MCF 10A (cell line): ENCODE measurements around the gene SLC7A8. TPM values are rescaled to one million over a fixed set of nuclear protein-coding genes. Genes with fewer than 3 reads are reported as not detected.

ENCODE experiments used
- BruUV-seq: library from RNA; stranded (reverse); fragments of 400-500 nt; replicated peaks from 2 replicates; lab custom pipeline; 2021; lab: Mats Ljungman, UMichigan
- CTCF ChIA-PET: fragments of 300-600 bp; sonication (Branson Sonifier 250); formaldehyde crosslinking; extraction: SDS; loops from one replicate; lab custom pipeline; 2021; ENCODE audit warnings: antibody characterized with exemption, inconsistent platforms; lab: Yijun Ruan, JAX
- POLR2A ChIA-PET: fragments of 300-600, 350-650 bp; sonication (Branson Sonifier 250); formaldehyde crosslinking; extraction: SDS; loops from one replicate; lab custom pipeline; 2020; ENCODE audit warnings: antibody characterized with exemption, inconsistent platforms; lab: Yijun Ruan, JAX
- DNase-seq: peaks from one replicate; pipeline ENCODE4 v3.0.0-alpha.2; 2018; ENCODE audit not compliant: unreplicated experiment
- H3K27ac Mint-ChIP-seq: one replicate; pipeline ENCODE4 v1.8.0; 2022; ENCODE audit warnings: mild to moderate bottlenecking, low read depth, mixed read lengths; ENCODE audit not compliant: unreplicated experiment
- H3K27me3 Mint-ChIP-seq: one replicate; pipeline ENCODE4 v1.8.0; 2022; ENCODE audit warnings: mixed read lengths; ENCODE audit not compliant: insufficient read depth, unreplicated experiment
- H3K36me3 Mint-ChIP-seq: one replicate; pipeline ENCODE4 v1.8.0; 2022; ENCODE audit warnings: mild to moderate bottlenecking, moderate library complexity, mixed read lengths; ENCODE audit not compliant: insufficient read depth, unreplicated experiment
- H3K4me1 Mint-ChIP-seq: one replicate; pipeline ENCODE4 v1.8.0; 2022; ENCODE audit warnings: mixed read lengths; ENCODE audit not compliant: insufficient read depth, unreplicated experiment
- H3K4me3 Mint-ChIP-seq: one replicate; pipeline ENCODE4 v1.8.0; 2022; ENCODE audit warnings: mild to moderate bottlenecking, moderate library complexity, mixed read lengths; ENCODE audit not compliant: unreplicated experiment
- H3K9me3 Mint-ChIP-seq: one replicate; pipeline ENCODE4 v1.8.0; 2022; ENCODE audit warnings: mixed read lengths; ENCODE audit not compliant: unreplicated experiment
- intact Hi-C: fragments of 100-400 bp; cut with micrococcal nuclease; formaldehyde crosslinking; loops from 2 replicates; pipeline ENCODE4 v1.14.1; 2022
- total RNA-seq: library from RNA; stranded (reverse); gene quantifications from 2 replicates; pipeline ENCODE4 v1.2.3, GENCODE V29; 2022
- TF ChIP-seq, protein P1 (sequence below): fragments of 200-600 bp; IDR thresholded peaks from one replicate; pipeline ENCODE4 v1.8.0; 2022; ENCODE audit warnings: antibody characterized with exemption, mild to moderate bottlenecking; ENCODE audit not compliant: unreplicated experiment

SLC7A8 gene
- total RNA-seq, 1 experiment from 2014 or later: 2.4 TPM

DNA sequence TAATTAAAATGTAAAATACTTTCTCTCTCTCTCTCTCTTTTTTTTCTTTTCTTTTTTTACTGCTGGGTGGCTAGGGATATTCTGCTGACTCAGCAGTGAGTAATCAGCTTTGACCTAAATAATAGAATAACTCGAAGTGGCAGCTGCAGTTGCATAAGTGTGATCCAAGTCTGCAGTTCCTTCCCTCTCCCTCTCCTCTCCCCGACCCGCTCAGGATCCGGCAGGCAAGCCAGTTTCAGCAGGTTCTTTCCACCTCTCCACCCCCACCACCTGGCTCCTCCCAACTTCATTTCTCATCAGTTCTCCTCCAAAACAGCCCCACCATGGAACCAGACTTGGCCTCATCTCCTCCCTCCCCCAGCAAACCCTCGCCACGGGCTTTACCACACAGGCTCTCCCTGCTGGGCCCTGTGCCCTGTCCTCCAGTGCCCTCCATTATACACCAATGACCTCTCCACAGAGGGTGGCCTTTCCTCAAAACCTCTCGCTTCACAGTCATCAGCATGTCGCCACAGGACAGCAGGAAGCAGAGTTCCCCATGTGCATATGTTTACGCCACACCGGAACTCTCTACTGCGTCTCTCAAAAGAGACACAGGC, 22.4 kb downstream of the SLC7A8 start:
- TF ChIP-seq, protein P1, sequence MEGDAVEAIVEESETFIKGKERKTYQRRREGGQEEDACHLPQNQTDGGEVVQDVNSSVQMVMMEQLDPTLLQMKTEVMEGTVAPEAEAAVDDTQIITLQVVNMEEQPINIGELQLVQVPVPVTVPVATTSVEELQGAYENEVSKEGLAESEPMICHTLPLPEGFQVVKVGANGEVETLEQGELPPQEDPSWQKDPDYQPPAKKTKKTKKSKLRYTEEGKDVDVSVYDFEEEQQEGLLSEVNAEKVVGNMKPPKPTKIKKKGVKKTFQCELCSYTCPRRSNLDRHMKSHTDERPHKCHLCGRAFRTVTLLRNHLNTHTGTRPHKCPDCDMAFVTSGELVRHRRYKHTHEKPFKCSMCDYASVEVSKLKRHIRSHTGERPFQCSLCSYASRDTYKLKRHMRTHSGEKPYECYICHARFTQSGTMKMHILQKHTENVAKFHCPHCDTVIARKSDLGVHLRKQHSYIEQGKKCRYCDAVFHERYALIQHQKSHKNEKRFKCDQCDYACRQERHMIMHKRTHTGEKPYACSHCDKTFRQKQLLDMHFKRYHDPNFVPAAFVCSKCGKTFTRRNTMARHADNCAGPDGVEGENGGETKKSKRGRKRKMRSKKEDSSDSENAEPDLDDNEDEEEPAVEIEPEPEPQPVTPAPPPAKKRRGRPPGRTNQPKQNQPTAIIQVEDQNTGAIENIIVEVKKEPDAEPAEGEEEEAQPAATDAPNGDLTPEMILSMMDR: no peak
- Mint-ChIP-seq H3K27ac (no peak overlapping the region), H3K36me3 (peaks cover 4% of the 10 kb centered on the region), H3K4me3 (peak overlapping the region; percentile 37), H3K4me1 (peaks cover 19% of the 10 kb centered on the region), H3K27me3 (no peaks in the 10 kb centered on the region), H3K9me3 (no peaks in the 10 kb centered on the region)
- POLR2A ChIA-PET: interaction anchor here (0.6 to 4.8 kb wide), 12 partner anchors 10 to 160 kb away, joined by 3 to 57 read pairs (median 6); partner anchors contain the start of gene PABPN1
- CTCF ChIA-PET: interaction anchor here (0.9 to 3.5 kb wide), 6 partner anchors 14 to 140 kb away, joined by 3 to 13 read pairs (median 4); no protein-coding TSS in a partner anchor
- peak; percentile 82 for DNase-seq
- BruUV-seq: no TSS peak
- intact Hi-C loops: no loop called here

DNA sequence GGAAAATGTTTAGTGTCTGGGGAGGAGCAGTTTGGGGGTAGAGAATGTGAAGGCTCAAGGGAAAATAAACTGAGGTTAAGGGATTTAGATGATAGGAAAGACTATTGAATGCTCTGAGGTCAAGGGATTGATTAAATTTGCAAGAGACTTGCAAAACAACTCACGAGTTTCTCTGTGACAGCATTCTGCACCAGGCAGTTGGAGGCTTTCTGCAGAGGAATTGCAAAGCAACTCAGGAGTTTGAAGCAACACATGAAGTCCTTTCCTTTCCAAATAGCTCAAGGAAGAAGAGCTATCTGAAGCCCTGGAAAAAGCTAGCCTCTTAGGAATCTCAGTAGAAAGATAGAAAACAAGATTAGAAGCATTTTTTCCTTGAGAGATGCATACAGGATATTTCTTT, 23.9 kb downstream of the SLC7A8 start:
- intact Hi-C loops: no loop called here
- H3K27ac Mint-ChIP-seq: no peak overlapping the region
- ChIA-PET POLR2A (interaction anchor here (0.7 to 3.2 kb wide), 8 partner anchors 13 to 142 kb away, joined by 3 to 16 read pairs (median 5); no protein-coding TSS in a partner anchor), CTCF (interaction anchor here (1.1 to 3.5 kb wide), 3 partner anchors 10 to 39 kb away, joined by 3 to 13 read pairs (median 6); no protein-coding TSS in a partner anchor)
- TF ChIP-seq, protein P1: no peak
- H3K36me3 Mint-ChIP-seq: peaks cover 4% of the 10 kb centered on the region
- H3K4me1 Mint-ChIP-seq: peaks cover 30% of the 10 kb centered on the region
- no peaks in the 10 kb centered on the region for H3K27me3 Mint-ChIP-seq
- no TSS peak for BruUV-seq
- H3K9me3 Mint-ChIP-seq: no peaks in the 10 kb centered on the region
- DNase-seq: no peak
- H3K4me3 Mint-ChIP-seq: no peak overlapping the region

DNA sequence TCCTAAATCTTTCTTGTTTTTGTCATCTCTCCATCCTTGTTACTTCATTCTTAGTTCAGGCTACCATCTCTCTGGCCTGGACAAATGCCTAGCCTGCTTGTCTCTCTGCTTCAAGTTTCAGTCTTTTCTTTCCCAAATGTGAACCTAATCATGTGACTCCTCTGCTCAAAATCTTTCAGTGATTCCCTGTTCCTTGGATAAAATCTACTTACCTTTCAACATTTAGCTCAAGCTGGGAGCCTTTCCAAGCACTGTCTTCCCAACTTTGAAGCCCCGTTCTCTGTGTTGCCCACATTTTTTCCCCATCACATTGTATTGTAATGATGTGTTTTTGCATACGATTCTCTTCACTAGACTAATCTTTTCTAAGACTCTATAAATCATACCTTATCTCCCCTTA, 24.7 kb downstream of the SLC7A8 start:
- CTCF ChIA-PET: interaction anchor here (0.5 to 3.5 kb wide), 6 partner anchors 15 to 1260 kb away, joined by 3 to 13 read pairs (median 4); no protein-coding TSS in a partner anchor
- BruUV-seq: no TSS peak
- Mint-ChIP-seq H3K4me3 (no peak overlapping the region), H3K4me1 (peaks cover 38% of the 10 kb centered on the region), H3K27ac (no peak overlapping the region), H3K27me3 (no peaks in the 10 kb centered on the region), H3K36me3 (peaks cover 4% of the 10 kb centered on the region), H3K9me3 (no peaks in the 10 kb centered on the region)
- intact Hi-C loops: no loop called here
- DNase-seq: no peak
- POLR2A ChIA-PET: interaction anchor here (0.9 to 3.2 kb wide), 6 partner anchors 12 to 138 kb away, joined by 3 to 16 read pairs (median 5); no protein-coding TSS in a partner anchor
- TF ChIP-seq, protein P1: no peak

GRCh38 chr14:23154964-23155587, 28.4 kb downstream of the SLC7A8 start:
- CTCF ChIA-PET: interaction anchor here (0.8 to 4.3 kb wide), 9 partner anchors 13 to 35 kb away, joined by 4 to 35 read pairs (median 6); no protein-coding TSS in a partner anchor
- H3K4me3 Mint-ChIP-seq: peak overlapping the region; percentile 52
- H3K27ac Mint-ChIP-seq: peak overlapping the region; percentile 49
- H3K36me3 Mint-ChIP-seq: no peaks in the 10 kb centered on the region
- H3K4me1 Mint-ChIP-seq: peaks cover 37% of the 10 kb centered on the region
- no peaks in the 10 kb centered on the region for H3K27me3 Mint-ChIP-seq
- POLR2A ChIA-PET: interaction anchor here (0.6 to 4.0 kb wide), 12 partner anchors 9 to 1644 kb away, joined by 3 to 32 read pairs (median 7); partner anchors contain the start of genes ACIN1, C14orf119 and METTL3
- H3K9me3 Mint-ChIP-seq: no peaks in the 10 kb centered on the region
- peak; percentile 64 for DNase-seq
- intact Hi-C loops: loop anchor here (2.0 kb wide), 2 partner anchors 34 to 60 kb away; partner anchors contain the start of genes ACIN1 and C14orf119
- TF ChIP-seq, protein P1: no peak
- no TSS peak for BruUV-seq
